ENCODE data around the gene IL25. TPM values are rescaled to one million over a fixed set of nuclear protein-coding genes. Genes with fewer than 3 reads are reported as not detected.

Gene IL25
- total RNA-seq, 1 donor from 2014 or later, result not detected

GRCh38 chr14:23352506-23353432 lies 19.8 kb upstream of the IL25 start, which contains the start of gene SLC22A17:
Gene SLC22A17, minus strand, starts transcription at chr14:23352887.
- H3K4me3 Mint-ChIP-seq, result peak within 1 kb of the TSS; percentile 69
- peaks cover 10% of the 10 kb centered on the region for H3K4me1 Mint-ChIP-seq
- no peaks in the 10 kb centered on the region for H3K9me3 Mint-ChIP-seq
- peak within 1 kb of the TSS; percentile 35 for H3K27ac Mint-ChIP-seq
- peaks cover 12% of the 10 kb centered on the region for H3K27me3 Mint-ChIP-seq (ENCODE audit: low read depth)
- TF ChIP-seq CTCF (IDR thresholded peaks at IDR 0.05; ENCODE audit: unreplicated experiment), result no peak
- peaks cover 4% of the 10 kb centered on the region for H3K36me3 Mint-ChIP-seq
- DNase-seq (ENCODE audit: low spot score in 2 of 2, unreplicated experiment in 2 of 2), result peak; percentile 68 to 78

- Mint-ChIP-seq H3K27me3 (ENCODE audit: low read depth) (peaks cover 12% of the 10 kb centered on the region), H3K27ac (no peak overlapping the region), H3K4me1 (peaks cover 10% of the 10 kb centered on the region), H3K4me3 (peak overlapping the region; percentile 69), H3K9me3 (no peaks in the 10 kb centered on the region), H3K36me3 (peaks cover 4% of the 10 kb centered on the region)
- no peak for DNase-seq (ENCODE audit: low spot score in 2 of 2, unreplicated experiment in 2 of 2)
- no peak for TF ChIP-seq CTCF (IDR thresholded peaks at IDR 0.05; ENCODE audit: unreplicated experiment)
Measured at GRCh38 chr14:23353433-23353780, 19.2 kb upstream of the IL25 start.

- no peak overlapping the region for H3K27ac Mint-ChIP-seq
- no peak for TF ChIP-seq CTCF (IDR thresholded peaks at IDR 0.05; ENCODE audit: unreplicated experiment)
- H3K27me3 Mint-ChIP-seq (ENCODE audit: low read depth), result peaks cover 12% of the 10 kb centered on the region
- H3K4me1 Mint-ChIP-seq, result peaks cover 12% of the 10 kb centered on the region
- no peaks in the 10 kb centered on the region for H3K9me3 Mint-ChIP-seq
- DNase-seq (ENCODE audit: low spot score in 2 of 2, unreplicated experiment in 2 of 2), result no peak
- H3K36me3 Mint-ChIP-seq, result peaks cover 7% of the 10 kb centered on the region
- H3K4me3 Mint-ChIP-seq, result no peak overlapping the region
Measured at GRCh38 chr14:23354990-23355389, 17.6 kb upstream of the IL25 start.

- H3K27me3 Mint-ChIP-seq (ENCODE audit: low read depth), result peaks cover 6% of the 10 kb centered on the region
- TF ChIP-seq CTCF (IDR thresholded peaks at IDR 0.05; ENCODE audit: unreplicated experiment), result no peak
- H3K9me3 Mint-ChIP-seq, result no peaks in the 10 kb centered on the region
- no peak for DNase-seq (ENCODE audit: low spot score in 2 of 2, unreplicated experiment in 2 of 2)
- H3K27ac Mint-ChIP-seq, result peak overlapping the region; percentile 23
- peaks cover 7% of the 10 kb centered on the region for H3K36me3 Mint-ChIP-seq
- H3K4me1 Mint-ChIP-seq, result peaks cover 12% of the 10 kb centered on the region
- no peak overlapping the region for H3K4me3 Mint-ChIP-seq
Measured at GRCh38 chr14:23355871-23356435, 16.7 kb upstream of the IL25 start.

GRCh38 chr14:23356662-23357061 lies 15.9 kb upstream of the IL25 start:
- H3K27ac Mint-ChIP-seq, result peak overlapping the region; percentile 23
- TF ChIP-seq CTCF (IDR thresholded peaks at IDR 0.05; ENCODE audit: unreplicated experiment), result no peak
- no peak for DNase-seq (ENCODE audit: low spot score in 2 of 2, unreplicated experiment in 2 of 2)
- H3K9me3 Mint-ChIP-seq, result no peaks in the 10 kb centered on the region
- H3K4me1 Mint-ChIP-seq, result peaks cover 10% of the 10 kb centered on the region
- peaks cover 8% of the 10 kb centered on the region for H3K36me3 Mint-ChIP-seq
- H3K4me3 Mint-ChIP-seq, result no peak overlapping the region
- H3K27me3 Mint-ChIP-seq (ENCODE audit: low read depth), result no peaks in the 10 kb centered on the region

Data from mesothelial cell of epicardium (in vitro differentiated cells).